Loucy (cell line): ENCODE data around the gene MALL.

Source experiments
- H2AFZ ChIP-seq: fragments of 200-600 bp; sonication (generic); 2 replicates; pipeline ENCODE4 v1.6.0; 2016; ENCODE audit warnings: antibody characterized with exemption, mild to moderate bottlenecking, low read length, moderate library complexity
- H3F3A ChIP-seq: fragments of 200-600 bp; 2 replicates; pipeline ENCODE4 v1.6.0; 2016; ENCODE audit warnings: antibody characterized with exemption, low read depth, mild to moderate bottlenecking
- H3K27me3 ChIP-seq: fragments of 200-600 bp; sonication (generic); 2 replicates; pipeline ENCODE4 v1.6.1; 2014; ENCODE audit warnings: low read length, mild to moderate bottlenecking; ENCODE audit not compliant: insufficient read depth, poor library complexity, severe bottlenecking
- H3K36me3 ChIP-seq: fragments of 200-600 bp; sonication (generic); 2 replicates; pipeline ENCODE4 v1.6.1; 2016; ENCODE audit warnings: low read length; ENCODE audit not compliant: insufficient read depth
- H3K4me1 ChIP-seq: fragments of 200-600 bp; sonication (generic); 2 replicates; pipeline ENCODE4 v1.5.1; 2014; ENCODE audit warnings: low read length, mild to moderate bottlenecking; ENCODE audit not compliant: insufficient read depth, poor library complexity, severe bottlenecking
- H3K4me2 ChIP-seq: fragments of 200-600 bp; sonication (generic); 2 replicates; pipeline ENCODE4 v1.6.0; 2014; ENCODE audit warnings: antibody characterized with exemption, low read length, low read depth, mild to moderate bottlenecking; ENCODE audit not compliant: poor library complexity, severe bottlenecking
- H3K4me3 ChIP-seq: fragments of 200-600 bp; sonication (generic); 2 replicates; pipeline ENCODE4 v1.5.1; 2014; ENCODE audit warnings: low read length, mild to moderate bottlenecking, mixed read lengths; ENCODE audit not compliant: poor library complexity, severe bottlenecking
- H3K79me2 ChIP-seq: fragments of 200-600 bp; sonication (generic); 2 replicates; pipeline ENCODE4 v1.6.1; 2014; ENCODE audit warnings: low read length; ENCODE audit not compliant: insufficient read depth
- H3K9ac ChIP-seq: fragments of 200-600 bp; sonication (generic); 2 replicates; pipeline ENCODE4 v1.6.0; 2014; ENCODE audit warnings: mild to moderate bottlenecking, low read depth, low read length, moderate library complexity; ENCODE audit not compliant: poor library complexity, severe bottlenecking
- H3K9me2 ChIP-seq: fragments of 200-600 bp; sonication (generic); replicated peaks from 2 replicates; pipeline ENCODE4 v1.6.1; 2016; ENCODE audit warnings: low read depth, low read length, mixed read lengths
- H3K9me3 ChIP-seq: fragments of 200-600 bp; sonication (generic); 2 replicates; pipeline ENCODE4 v1.6.1; 2014; ENCODE audit warnings: mild to moderate bottlenecking, antibody characterized with exemption, low read length, low read depth; ENCODE audit not compliant: insufficient read depth
- H4K20me1 ChIP-seq: fragments of 200-600 bp; sonication (generic); 2 replicates; pipeline ENCODE4 v1.6.0; 2014; ENCODE audit warnings: antibody characterized with exemption, low read length, mild to moderate bottlenecking; ENCODE audit not compliant: insufficient read depth, poor library complexity, severe bottlenecking
- CTCF ChIP-seq: fragments of 200-600 bp; sonication (generic); conservative IDR thresholded peaks from 2 replicates; pipeline ENCODE4 v1.5.1; 2014; ENCODE audit warnings: mild to moderate bottlenecking, antibody characterized with exemption, low read length
- EZH2phosphoT487 ChIP-seq: fragments of 200-600 bp; IDR thresholded peaks from 2 replicates; pipeline ENCODE4 v1.6.1; 2018; ENCODE audit warnings: antibody characterized with exemption, mild to moderate bottlenecking, moderate library complexity, borderline replicate concordance

The MALL gene

GRCh38 chr2:110121052-110121334 is 5.4 kb upstream of the MALL start:
- no peaks in the 10 kb centered on the region for H3K9me3 ChIP-seq
- peak overlapping the region; percentile 50 for H3K4me2 ChIP-seq
- no peak overlapping the region for H3K4me3 ChIP-seq

GRCh38 chr2:110120171-110121051 is 4.8 kb upstream of the MALL start:
- Histone ChIP-seq H3K9me3 (no peaks in the 10 kb centered on the region), H3K27me3 (no peaks in the 10 kb centered on the region), H3K9ac (peak overlapping the region; percentile 56), H3K36me3 (no peaks in the 10 kb centered on the region), H4K20me1 (no peaks in the 10 kb centered on the region), H3K4me1 (peaks cover 74% of the 10 kb centered on the region), H3K4me3 (peak overlapping the region; percentile 2), H3K4me2 (peak overlapping the region; percentile 50), H3K79me2 (no peaks in the 10 kb centered on the region), H3F3A (no peaks in the 10 kb centered on the region), H2AFZ (peak overlapping the region; percentile 77), H3K9me2 (no peaks in the 10 kb centered on the region)
- TF ChIP-seq CTCF: no peak
- no peak for TF ChIP-seq EZH2phosphoT487

More at GRCh38 chr2:110121052-110121334, 5.4 kb upstream of the MALL start:
- no peaks in the 10 kb centered on the region for H3K79me2 ChIP-seq
- H3K9me2 ChIP-seq: no peaks in the 10 kb centered on the region
- no peaks in the 10 kb centered on the region for H3K27me3 ChIP-seq
- no peaks in the 10 kb centered on the region for H3K36me3 ChIP-seq
- H3K4me1 ChIP-seq: peaks cover 74% of the 10 kb centered on the region
- H4K20me1 ChIP-seq: no peaks in the 10 kb centered on the region
- peak overlapping the region; percentile 56 for H3K9ac ChIP-seq
- TF ChIP-seq CTCF: no peak
- TF ChIP-seq EZH2phosphoT487: no peak
- H3F3A ChIP-seq: no peaks in the 10 kb centered on the region
- H2AFZ ChIP-seq: peak overlapping the region; percentile 77; the same call in 1 of the 2 replicates

- Histone ChIP-seq H3K4me2 (no peak overlapping the region), H3K27me3 (no peaks in the 10 kb centered on the region), H4K20me1 (no peaks in the 10 kb centered on the region), H3K9me3 (no peaks in the 10 kb centered on the region), H3K79me2 (no peaks in the 10 kb centered on the region), H3F3A (peaks cover 5% of the 10 kb centered on the region; the same call in 1 of the 2 replicates), H3K4me3 (no peak overlapping the region), H3K9me2 (no peaks in the 10 kb centered on the region), H2AFZ (0 out of 2 replicates have a peak overlapping the region, but pooled peaks have one; percentile 28), H3K36me3 (no peaks in the 10 kb centered on the region), H3K9ac (peak overlapping the region; percentile 7), H3K4me1 (peaks cover 73% of the 10 kb centered on the region)
- TF ChIP-seq EZH2phosphoT487 (no peak), CTCF (peak; percentile 67)
Observed at GRCh38 chr2:110116033-110116710, 550 bp upstream of the MALL start.
